HUES6 (cell line): Measurements from ENCODE around the gene GAS2.

ENCODE experiments used
- H3K27ac ChIP-seq: 2 replicates; pipeline ENCODE4 v1.7.0; 2013; ENCODE audit warnings: low read depth, mild to moderate bottlenecking, low read length, inconsistent platforms
- H3K27me3 ChIP-seq: 2 replicates; pipeline ENCODE4 v1.6.1; 2013; ENCODE audit warnings: low read length; ENCODE audit not compliant: control insufficient read depth, insufficient read depth
- H3K36me3 ChIP-seq: 2 replicates; pipeline ENCODE4 v1.6.1; 2013; ENCODE audit warnings: low read length; ENCODE audit not compliant: control insufficient read depth, insufficient read depth
- H3K4me1 ChIP-seq: 2 replicates; pipeline ENCODE4 v1.6.1; 2013; ENCODE audit warnings: low read length; ENCODE audit not compliant: control insufficient read depth, insufficient read depth
- H3K4me3 ChIP-seq: 2 replicates; pipeline ENCODE4 v1.5.1; 2013; ENCODE audit warnings: low read depth, low read length
- H3K9ac ChIP-seq: one replicate; pipeline ENCODE4 v1.6.1; 2013; ENCODE audit warnings: mild to moderate bottlenecking, low read length
- H3K9me3 ChIP-seq: 2 replicates; pipeline ENCODE4 v1.6.1; 2013; ENCODE audit warnings: low read depth, low read length; ENCODE audit not compliant: control insufficient read depth, insufficient read depth

The GAS2 gene

DNA sequence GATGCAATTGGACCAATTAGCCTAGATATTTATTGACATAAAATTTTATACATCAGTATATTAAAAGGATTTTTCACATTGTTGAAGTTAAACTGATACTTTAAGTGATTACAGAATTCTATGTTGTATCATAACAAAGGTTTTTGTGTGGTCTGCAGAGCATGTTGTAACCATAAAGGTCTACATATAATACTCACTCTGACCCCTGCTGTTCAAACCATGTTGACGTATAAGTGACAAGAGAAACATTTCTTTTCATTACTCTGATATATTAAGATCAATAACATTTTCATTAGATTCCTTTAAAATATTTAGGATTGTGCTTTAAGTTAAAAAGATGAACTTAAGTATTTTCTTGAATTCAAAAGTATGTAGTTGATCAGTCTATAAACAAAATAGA, 63.9 kb downstream of the GAS2 start:
- no peaks in the 10 kb centered on the region for H3K27me3 ChIP-seq
- no peak overlapping the region for H3K9ac ChIP-seq
- no peaks in the 10 kb centered on the region for H3K9me3 ChIP-seq
- H3K4me3 ChIP-seq, result no peak overlapping the region
- H3K4me1 ChIP-seq, result no peaks in the 10 kb centered on the region
- no peak overlapping the region for H3K27ac ChIP-seq
- no peaks in the 10 kb centered on the region for H3K36me3 ChIP-seq

DNA sequence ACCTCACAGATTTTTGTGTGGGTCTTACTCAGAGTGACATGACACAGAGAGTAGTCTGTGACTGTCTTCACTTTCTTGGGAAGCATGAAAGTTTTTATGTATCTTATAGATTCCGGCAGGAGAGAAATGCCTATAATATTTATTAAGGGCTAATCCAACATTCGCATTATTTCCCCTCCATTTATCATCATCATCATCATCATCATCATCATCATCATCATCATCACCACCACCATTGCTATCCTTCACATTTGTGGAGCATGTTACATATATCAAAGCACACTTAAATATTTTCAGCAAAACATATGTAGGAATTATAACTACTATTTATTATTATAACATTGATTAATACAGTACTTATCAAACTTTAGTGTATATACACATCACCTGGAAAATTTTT, 66.2 kb downstream of the GAS2 start:
- H3K9ac ChIP-seq, result no peak overlapping the region
- no peaks in the 10 kb centered on the region for H3K36me3 ChIP-seq
- no peak overlapping the region for H3K4me3 ChIP-seq
- H3K4me1 ChIP-seq, result no peaks in the 10 kb centered on the region
- no peaks in the 10 kb centered on the region for H3K27me3 ChIP-seq
- H3K27ac ChIP-seq, result no peak overlapping the region
- H3K9me3 ChIP-seq, result no peaks in the 10 kb centered on the region

DNA sequence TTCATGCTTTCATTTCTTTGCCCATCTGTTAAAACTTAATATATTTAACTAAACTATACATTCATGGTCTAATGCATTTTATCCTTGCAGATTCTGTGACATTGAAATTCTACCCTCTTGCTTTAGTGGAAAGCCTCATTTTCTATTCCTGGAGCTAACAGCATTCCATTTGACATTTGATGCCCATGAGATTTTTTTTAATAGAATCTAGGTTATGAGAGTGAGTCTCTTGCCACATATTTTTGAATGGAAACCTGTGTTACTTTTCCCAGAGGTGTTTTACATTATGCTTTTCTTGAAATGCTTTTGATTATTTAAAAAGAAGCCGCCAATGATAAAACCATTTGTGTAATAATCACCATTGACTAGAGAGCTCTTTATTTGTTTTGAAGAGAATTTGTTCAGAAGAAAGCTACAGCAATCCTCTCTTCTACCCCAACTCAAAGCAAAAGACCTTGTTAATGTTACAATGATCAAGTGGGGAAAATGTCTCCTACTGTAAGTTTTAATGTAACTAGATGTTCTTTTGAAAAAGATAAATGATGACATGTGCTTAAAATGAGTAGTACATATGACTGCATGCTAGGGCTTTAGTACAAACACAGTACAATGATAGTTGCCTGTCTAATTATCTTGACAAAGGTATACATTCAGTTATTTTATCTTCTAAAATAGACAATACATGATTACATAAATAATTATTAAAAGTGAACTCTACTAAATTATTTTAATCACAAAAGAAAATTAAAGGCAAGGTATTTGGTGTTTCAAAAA, 67.3 kb downstream of the GAS2 start:
- Histone ChIP-seq H3K27me3 (no peaks in the 10 kb centered on the region), H3K4me1 (no peaks in the 10 kb centered on the region), H3K27ac (no peak overlapping the region), H3K4me3 (no peak overlapping the region), H3K9ac (no peak overlapping the region), H3K36me3 (no peaks in the 10 kb centered on the region), H3K9me3 (no peaks in the 10 kb centered on the region)

DNA sequence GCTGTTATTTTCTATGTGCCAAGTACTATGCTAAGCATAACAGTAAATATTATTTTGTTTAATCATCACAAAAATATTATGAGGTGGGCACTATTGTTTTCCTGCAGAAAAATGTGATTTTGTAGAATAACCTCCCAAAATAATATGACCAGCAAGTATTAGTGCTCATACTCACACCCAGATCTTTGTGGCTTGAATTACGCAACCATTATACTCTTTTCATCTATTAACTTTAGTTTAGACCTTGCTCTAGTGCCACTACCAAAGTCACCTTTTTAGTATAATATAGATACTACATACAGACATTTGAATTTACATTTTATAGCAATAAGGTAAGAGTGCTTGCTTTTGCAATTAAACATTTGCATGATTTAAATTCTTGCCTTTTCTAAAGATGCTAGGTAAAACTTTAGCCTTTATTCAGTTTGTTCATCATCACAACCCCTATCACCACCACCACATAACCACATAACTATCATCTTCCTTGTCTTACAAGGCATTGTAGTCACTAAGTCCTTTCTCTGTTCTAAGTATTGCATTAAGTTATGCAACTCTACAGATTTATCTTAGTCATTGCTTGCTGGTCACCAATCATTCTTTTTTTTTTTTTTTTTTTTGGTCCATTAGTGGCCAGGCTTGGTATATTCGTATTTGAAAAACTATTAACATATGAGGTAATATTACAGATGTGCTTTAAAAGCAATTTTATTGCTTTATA, 68.4 kb downstream of the GAS2 start:
- no peaks in the 10 kb centered on the region for H3K9me3 ChIP-seq
- no peaks in the 10 kb centered on the region for H3K36me3 ChIP-seq
- H3K27ac ChIP-seq, result no peak overlapping the region
- H3K27me3 ChIP-seq, result no peaks in the 10 kb centered on the region
- no peak overlapping the region for H3K4me3 ChIP-seq
- H3K9ac ChIP-seq, result no peak overlapping the region
- H3K4me1 ChIP-seq, result no peaks in the 10 kb centered on the region

DNA sequence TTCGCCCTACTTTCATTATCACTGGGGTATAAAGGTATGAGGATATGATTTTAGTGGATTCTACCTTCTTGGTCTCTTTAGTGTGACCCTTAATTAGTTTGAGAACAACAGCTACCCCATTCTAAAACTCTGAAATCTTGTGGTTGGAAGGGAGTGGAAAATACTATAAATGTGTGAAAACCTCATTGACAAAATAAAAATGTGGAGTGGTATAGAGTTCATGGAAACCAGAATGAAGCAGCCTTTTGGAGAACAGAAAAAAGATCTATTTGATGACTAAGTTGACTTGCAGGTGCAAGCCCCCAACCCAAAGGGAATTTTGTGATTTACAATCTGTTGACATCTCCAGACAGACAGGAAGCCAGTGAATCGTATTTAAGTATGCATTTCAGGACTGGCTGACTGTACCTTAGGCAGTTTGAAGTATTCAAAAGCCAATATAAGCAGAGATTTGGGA, 75.8 kb downstream of the GAS2 start:
- no peak overlapping the region for H3K4me3 ChIP-seq

DNA sequence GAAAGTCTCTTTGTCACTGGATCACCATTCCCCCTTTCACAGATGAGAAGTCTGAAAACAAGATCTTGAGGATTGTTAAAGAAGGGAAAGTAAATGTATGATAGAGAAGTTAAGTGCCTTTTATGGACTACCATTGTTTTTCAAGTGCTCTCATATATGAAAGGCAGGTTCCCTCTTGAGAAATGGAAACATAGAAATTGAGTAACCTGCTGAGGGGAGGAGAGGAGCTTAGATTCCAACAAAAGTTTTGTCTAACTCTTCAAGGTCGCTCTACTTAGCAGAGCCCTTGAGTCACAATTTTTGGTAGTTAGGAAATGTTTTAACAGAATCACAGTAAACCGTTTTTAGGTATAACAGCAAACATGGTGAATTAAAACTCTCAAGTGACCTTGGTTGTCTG, 83.1 kb downstream of the GAS2 start:
- Histone ChIP-seq H3K4me3 (no peak overlapping the region), H3K36me3 (no peaks in the 10 kb centered on the region), H3K4me1 (no peaks in the 10 kb centered on the region), H3K9me3 (no peaks in the 10 kb centered on the region), H3K27ac (no peak overlapping the region), H3K9ac (no peak overlapping the region), H3K27me3 (no peaks in the 10 kb centered on the region)

More for the DNA sequence above, 75.8 kb downstream of the GAS2 start:
- Histone ChIP-seq H3K27ac (no peak overlapping the region), H3K9me3 (no peaks in the 10 kb centered on the region), H3K4me1 (no peaks in the 10 kb centered on the region), H3K9ac (no peak overlapping the region), H3K36me3 (no peaks in the 10 kb centered on the region), H3K27me3 (no peaks in the 10 kb centered on the region)

DNA sequence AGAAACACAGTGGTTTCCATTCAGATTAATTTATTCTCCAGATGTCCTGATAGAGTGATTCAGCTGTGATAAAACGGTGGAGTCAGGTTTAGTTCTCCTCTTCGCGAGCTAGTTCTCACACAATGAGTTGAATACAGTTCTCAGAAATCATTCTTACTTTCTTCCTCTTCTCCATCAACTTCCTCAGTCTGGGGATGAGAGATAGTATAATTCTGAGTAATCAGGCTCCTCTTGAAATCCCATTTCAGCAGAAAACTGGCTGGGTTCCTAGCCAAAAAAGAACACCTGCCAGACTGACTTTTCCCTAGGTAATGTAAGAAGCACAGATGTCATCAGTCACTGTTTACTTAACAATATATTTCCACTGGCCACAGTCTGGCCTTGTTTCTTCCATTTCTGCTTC, 86.5 kb downstream of the GAS2 start:
- Histone ChIP-seq H3K4me3 (no peak overlapping the region), H3K4me1 (no peaks in the 10 kb centered on the region), H3K36me3 (no peaks in the 10 kb centered on the region), H3K27me3 (no peaks in the 10 kb centered on the region), H3K9ac (no peak overlapping the region), H3K9me3 (no peaks in the 10 kb centered on the region), H3K27ac (no peak overlapping the region)

DNA sequence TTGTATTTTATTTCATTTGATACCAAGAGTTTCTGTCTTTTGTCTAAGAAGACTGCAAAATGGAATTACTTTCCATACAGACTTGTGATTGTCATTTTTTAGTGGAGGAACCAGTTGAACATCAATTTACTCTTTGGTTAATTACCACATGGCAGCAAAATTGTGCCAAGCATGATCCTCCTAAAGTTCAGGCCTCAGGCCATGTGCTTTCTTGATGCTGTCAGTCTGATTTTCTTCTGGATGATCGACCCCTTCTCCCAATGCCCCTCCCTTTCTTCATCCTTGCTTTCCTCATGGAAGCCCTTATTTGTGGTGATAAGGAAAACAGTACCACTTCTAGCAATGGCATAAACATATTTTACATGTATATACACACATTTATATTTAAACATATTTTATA, 87.0 kb downstream of the GAS2 start:
- H3K36me3 ChIP-seq, result no peaks in the 10 kb centered on the region
- no peak overlapping the region for H3K9ac ChIP-seq
- H3K4me1 ChIP-seq, result no peaks in the 10 kb centered on the region
- no peaks in the 10 kb centered on the region for H3K9me3 ChIP-seq
- no peak overlapping the region for H3K4me3 ChIP-seq
- H3K27ac ChIP-seq, result no peak overlapping the region
- no peaks in the 10 kb centered on the region for H3K27me3 ChIP-seq

DNA sequence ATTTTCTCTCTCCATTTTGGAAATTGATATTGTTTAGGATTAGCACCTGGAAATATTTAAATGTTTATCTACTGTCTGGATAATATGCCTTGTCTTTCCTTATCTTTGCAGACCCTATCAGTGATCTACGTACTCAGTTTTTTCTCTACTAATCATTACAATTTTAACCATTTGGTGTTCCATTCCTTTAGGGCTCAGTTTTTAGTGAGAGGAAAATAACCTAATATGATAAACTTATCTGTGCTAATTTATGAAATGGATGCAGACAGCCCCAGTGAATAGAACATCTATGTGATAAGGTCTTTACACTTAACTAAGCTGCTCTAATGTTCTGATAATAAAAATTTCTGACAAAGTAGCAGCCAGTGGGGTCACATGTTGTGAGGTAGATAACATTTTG, 94.7 kb downstream of the GAS2 start:
- Histone ChIP-seq H3K4me1 (no peaks in the 10 kb centered on the region), H3K27me3 (no peaks in the 10 kb centered on the region), H3K27ac (no peak overlapping the region)

DNA sequence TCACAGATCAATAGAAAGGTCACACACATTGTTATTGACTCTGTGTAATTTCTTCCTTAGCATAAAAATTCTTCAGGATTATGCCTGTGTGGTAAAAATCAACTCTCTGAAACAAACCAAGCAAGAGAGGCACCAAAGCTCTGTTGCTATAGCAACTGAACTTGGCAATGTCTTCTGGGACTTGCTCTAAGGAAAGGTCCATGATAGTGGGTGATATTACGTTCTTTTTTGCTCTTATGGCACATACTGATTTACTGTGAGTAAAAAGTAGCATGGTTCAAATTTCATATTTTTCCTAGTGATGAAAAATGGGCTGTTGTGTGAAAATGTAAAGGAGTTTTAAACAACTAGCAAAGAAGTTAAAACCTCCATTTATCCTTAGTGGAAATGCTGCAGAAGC, 96.8 kb downstream of the GAS2 start:
- Histone ChIP-seq H3K4me1 (no peaks in the 10 kb centered on the region), H3K27me3 (no peaks in the 10 kb centered on the region), H3K9ac (no peak overlapping the region), H3K4me3 (no peak overlapping the region), H3K9me3 (no peaks in the 10 kb centered on the region), H3K27ac (no peak overlapping the region), H3K36me3 (no peaks in the 10 kb centered on the region)

More for the DNA sequence above, 94.7 kb downstream of the GAS2 start:
- Histone ChIP-seq H3K36me3 (no peaks in the 10 kb centered on the region), H3K9me3 (no peaks in the 10 kb centered on the region), H3K9ac (no peak overlapping the region), H3K4me3 (no peak overlapping the region)

DNA sequence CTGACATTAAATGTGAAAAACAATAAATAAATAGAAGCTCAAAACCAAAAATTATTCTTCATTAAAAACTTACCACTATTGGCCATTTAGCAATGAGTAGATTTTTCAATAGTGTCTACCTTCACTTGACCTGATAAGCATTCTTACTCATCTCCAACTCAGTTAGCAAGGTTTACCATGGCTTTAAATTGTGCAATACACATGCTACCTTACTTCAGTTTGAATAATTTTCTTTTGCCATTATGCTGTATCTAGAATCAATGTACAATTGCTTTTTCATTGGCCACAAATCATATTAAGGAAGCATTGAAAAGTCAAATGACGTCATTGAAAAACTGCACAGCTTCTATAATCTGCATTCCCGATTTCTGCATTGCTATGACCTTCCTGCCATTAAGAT, 98.3 kb downstream of the GAS2 start:
- H3K27ac ChIP-seq, result no peak overlapping the region
- H3K36me3 ChIP-seq, result no peaks in the 10 kb centered on the region
- no peaks in the 10 kb centered on the region for H3K9me3 ChIP-seq
- no peak overlapping the region for H3K9ac ChIP-seq
- no peaks in the 10 kb centered on the region for H3K27me3 ChIP-seq
- no peak overlapping the region for H3K4me3 ChIP-seq
- no peaks in the 10 kb centered on the region for H3K4me1 ChIP-seq
